HG03045 (cell line): ENCODE measurements around the gene TMEM165.

ENCODE experiments used
- ATAC-seq: cut with Tn5 transposase; IDR thresholded peaks from one replicate; pipeline ENCODE4 v1.9.1; 2021; ENCODE audit warnings: mild to moderate bottlenecking, moderate library complexity; ENCODE audit not compliant: unreplicated experiment

The TMEM165 gene

DNA sequence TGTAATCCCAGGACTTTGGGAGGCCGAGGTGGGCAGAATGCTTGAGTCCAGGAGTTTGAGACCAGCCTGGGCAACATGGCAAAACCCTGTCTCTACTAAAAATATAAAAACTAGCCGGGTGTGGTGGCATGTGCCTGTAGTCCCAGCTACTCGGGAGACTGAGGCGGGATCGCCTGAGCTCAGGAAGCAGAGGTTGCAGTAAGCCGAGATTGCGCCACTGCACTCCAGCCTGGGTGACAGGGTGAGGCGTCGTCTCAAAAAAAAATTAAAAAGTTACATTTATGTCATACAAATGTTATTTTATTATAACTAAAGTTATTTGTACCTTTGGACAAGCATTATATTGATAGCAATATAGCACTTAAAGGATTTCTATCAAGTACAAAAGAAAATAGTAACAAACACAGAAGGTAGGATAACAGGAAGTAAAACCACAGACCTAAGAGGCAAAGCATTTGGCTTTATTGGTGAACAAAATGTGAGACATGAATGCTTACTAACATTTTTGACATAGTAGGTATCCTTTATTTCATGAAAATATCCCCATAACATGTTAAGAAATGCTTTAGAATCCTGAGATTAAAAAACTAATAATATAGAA, 51.5 kb downstream of the TMEM165 start:
- no peak for ATAC-seq

DNA sequence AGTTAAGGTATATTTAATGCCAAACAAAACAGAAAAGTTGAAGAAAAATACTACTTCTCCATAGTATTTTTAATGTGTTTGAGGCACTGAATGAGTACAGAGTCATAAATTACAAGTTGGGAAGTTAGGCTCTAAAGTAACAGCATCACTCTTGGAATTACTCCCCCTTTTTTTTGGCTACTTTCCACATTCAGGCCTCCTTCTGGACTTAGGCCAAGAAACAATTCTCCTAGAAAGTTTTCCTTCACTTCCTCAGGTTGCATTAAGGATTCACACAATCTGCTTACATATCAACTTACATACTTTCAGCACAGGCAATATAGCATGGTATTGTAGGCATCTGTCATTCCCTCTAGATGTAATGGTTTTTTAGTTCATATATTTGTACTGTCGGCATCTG, 52.1 kb downstream of the TMEM165 start:
- no peak for ATAC-seq

DNA sequence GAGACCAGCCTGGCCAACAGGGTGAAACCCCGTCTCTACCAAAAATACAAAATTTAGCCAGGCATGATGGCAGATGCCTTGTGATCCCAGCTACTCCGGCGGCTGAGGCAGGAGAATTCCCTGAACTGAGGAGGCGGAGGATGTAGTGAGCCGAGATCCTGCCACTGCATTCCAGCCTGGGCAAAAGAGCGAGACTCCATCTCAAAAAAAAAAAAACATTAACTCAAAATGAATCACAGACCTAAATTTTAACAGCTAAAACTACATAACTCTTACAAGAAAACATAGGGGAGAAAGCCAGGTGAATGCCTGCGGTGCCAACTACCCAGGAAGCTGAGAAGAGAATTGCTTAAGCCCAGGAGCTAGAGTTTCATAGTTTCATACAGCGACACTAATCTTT, 54.8 kb downstream of the TMEM165 start:
- ATAC-seq = no peak

DNA sequence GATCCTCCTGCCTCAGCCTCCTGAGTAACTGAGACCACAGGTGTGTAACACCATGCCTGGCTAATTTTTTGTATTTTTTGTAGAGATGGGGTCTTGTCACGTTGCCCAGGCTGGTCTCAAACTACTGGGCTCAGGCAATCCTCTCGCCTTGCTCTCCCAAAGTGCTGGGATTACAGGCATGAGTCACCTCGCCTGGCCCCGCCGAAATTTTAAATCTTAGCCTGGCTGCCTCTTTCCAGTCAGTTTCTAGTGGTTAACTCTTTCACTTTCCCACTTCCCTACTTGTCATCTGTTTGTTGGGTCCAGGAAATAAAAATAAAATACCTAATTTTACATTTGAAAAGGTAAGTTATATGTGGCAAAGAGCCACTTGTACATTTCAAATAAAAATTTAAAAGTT, 62.4 kb downstream of the TMEM165 start:
- ATAC-seq = no peak

GRCh38 chr4:55458611-55459010, 62.9 kb downstream of the TMEM165 start:
- no peak for ATAC-seq

- no peak for ATAC-seq
Measured at GRCh38 chr4:55466001-55466400, 70.2 kb downstream of the TMEM165 start.

DNA sequence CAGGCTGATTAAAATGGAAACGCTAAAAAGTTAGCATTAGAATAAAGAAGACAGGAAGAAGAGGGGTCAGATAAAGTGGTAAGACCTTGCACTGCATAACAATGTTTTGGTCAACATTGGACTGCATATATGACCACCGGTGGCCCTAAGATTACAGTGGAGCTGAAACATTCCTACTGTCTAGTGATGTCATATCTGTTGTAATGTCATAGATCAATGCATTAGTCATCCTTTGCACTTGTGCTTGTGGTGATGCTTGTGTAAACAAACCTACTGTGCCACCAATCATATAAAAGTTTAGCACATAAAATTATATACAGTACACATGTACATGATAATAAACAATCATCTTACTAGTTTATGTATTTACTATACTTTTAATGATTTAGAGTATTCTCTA, 73.0 kb downstream of the TMEM165 start:
- ATAC-seq = no peak

GRCh38 chr4:55469979-55470378, 74.2 kb downstream of the TMEM165 start:
- ATAC-seq = no peak
